D721Med (cell line): ENCODE measurements around the gene NBPF6.
"Not testable (repeated sequence)": the region's sequence is repeated elsewhere in the genome, so short reads cannot be mapped to it uniquely, and the experiment has no call there.

Experiments
- DNase-seq: peaks from one replicate; pipeline ENCODE4 v3.0.0; 2011; ENCODE audit warnings: low spot score; ENCODE audit not compliant: insufficient read length
- FAIRE-seq: peaks from 2 replicates; lab custom pipeline; 2011; peaks lifted over from hg19 to GRCh38; lab: Jason Lieb, UNC
- CTCF ChIP-seq: IDR thresholded peaks from 2 replicates; pipeline ENCODE4 v1.5.1; 2012; ENCODE audit warnings: mild to moderate bottlenecking, control low read depth; ENCODE audit not compliant: insufficient read depth; ENCODE audit errors: missing control alignments

The NBPF6 gene

GRCh38 chr1:108478429-108479015, 28.4 kb downstream of the NBPF6 start:
- FAIRE-seq (no peak), DNase-seq (no peak)
- no peak for TF ChIP-seq CTCF

GRCh38 chr1:108482708-108483107, 32.6 kb downstream of the NBPF6 start:
- DNase-seq (no peak), FAIRE-seq (no peak)
- TF ChIP-seq CTCF = no peak

GRCh38 chr1:108485990-108486389, 35.8 kb downstream of the NBPF6 start:
- FAIRE-seq, DNase-seq: not testable (repeated sequence)

GRCh38 chr1:108486707-108487106, 36.6 kb downstream of the NBPF6 start:
- FAIRE-seq, DNase-seq: not testable (repeated sequence)

- not testable (repeated sequence) for DNase-seq, FAIRE-seq
These were observed 44.9 kb downstream of the NBPF6 start for GRCh38 chr1:108495008-108495407.

GRCh38 chr1:108496856-108497255, 46.7 kb downstream of the NBPF6 start:
- not testable (repeated sequence) for DNase-seq, FAIRE-seq

- TF ChIP-seq CTCF = no peak
- DNase-seq (no peak), FAIRE-seq (no peak)
These were observed 52.0 kb downstream of the NBPF6 start for GRCh38 chr1:108502138-108502537.

- TF ChIP-seq CTCF = no peak
- no peak for DNase-seq
- no peak for FAIRE-seq
These were observed 52.5 kb downstream of the NBPF6 start for GRCh38 chr1:108502624-108503023.

- DNase-seq (no peak), FAIRE-seq (no peak)
- no peak for TF ChIP-seq CTCF
These were observed 53.1 kb downstream of the NBPF6 start for GRCh38 chr1:108503062-108503733.
